Stimulated activated naive CD4-positive, alpha-beta T cell treated with Interleukin-2 at 50 U/mL for 16 hours (primary cell): ENCODE data around the gene TJP3.

Experiments
- DNase-seq: peaks from one replicate; lab custom pipeline; 2025; lab: John Stamatoyannopoulos, UW

Gene TJP3

GRCh38 chr19:3784607-3785450 lies 76.6 kb downstream of the TJP3 start:
- DNase-seq = no peak

- DNase-seq = peak; percentile 29
Measured at GRCh38 chr19:3785451-3785937, 77.3 kb downstream of the TJP3 start.

GRCh38 chr19:3785938-3786824 lies 78.0 kb downstream of the TJP3 start, which contains the start of gene MATK:
MATK (minus strand) TSS chr19:3786381; CDS start chr19:3785135, 1,246 bp downstream.
- peak; percentile 29 for DNase-seq

- no peak for DNase-seq
Measured at GRCh38 chr19:3788996-3789778, 81.0 kb downstream of the TJP3 start.

GRCh38 chr19:3790209-3790734 lies 82.1 kb downstream of the TJP3 start:
- no peak for DNase-seq

- DNase-seq = no peak
Measured at GRCh38 chr19:3790941-3791340, 82.8 kb downstream of the TJP3 start.

GRCh38 chr19:3792114-3792513 lies 83.9 kb downstream of the TJP3 start:
- DNase-seq = no peak

- DNase-seq = no peak
Measured at GRCh38 chr19:3793799-3794198, 85.6 kb downstream of the TJP3 start.

- DNase-seq = no peak
Measured at GRCh38 chr19:3796358-3796757, 88.2 kb downstream of the TJP3 start.

- DNase-seq = peak; percentile 19
Measured at GRCh38 chr19:3798137-3798536, 90.0 kb downstream of the TJP3 start.
